ENCODE results near the gene TMEM125. TPM values are rescaled to one million over a fixed set of nuclear protein-coding genes. Genes with fewer than 3 reads are reported as not detected.

Gene TMEM125
- polyA plus RNA-seq, 1 of the 3 experiments (the other 2 are of a cell fraction), result not detected

DNA sequence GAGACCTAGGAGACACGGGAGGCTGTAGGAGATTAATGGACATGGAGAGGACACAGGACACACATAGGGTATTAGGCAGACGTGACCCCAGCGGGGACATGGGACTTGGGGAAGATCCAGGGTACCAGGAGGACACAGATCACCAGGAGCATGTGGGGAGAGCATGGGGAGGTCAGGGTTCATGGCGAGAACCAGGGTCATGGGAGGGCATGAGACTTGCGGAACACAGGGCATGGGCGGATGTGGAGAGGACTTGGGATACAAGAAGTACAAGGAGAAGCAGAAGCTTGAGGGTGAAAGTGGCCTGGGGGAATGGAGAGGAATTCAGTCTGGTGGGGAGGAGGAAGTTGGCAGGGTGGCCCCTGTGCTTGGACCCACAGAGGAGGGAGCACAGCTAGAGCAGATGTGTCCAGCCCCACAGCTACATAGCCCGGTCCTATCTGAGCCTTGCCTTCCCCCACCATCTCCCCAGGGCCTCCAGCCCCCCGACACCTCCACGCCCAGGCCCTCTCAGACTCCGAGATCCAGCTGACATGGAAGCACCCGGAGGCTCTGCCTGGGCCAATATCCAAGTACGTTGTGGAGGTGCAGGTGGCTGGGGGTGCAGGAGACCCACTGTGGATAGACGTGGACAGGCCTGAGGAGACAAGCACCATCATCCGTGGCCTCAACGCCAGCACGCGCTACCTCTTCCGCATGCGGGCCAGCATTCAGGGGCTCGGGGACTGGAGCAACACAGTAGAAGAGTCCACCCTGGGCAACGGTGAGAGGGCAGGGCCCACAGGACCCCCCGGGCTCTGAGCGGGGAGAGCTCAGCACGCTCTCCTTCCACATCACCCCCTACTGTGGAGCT is 43.1 kb downstream of the TMEM125 start:
- ChIA-PET POLR2A (no interaction called here), CTCF (no interaction called here)
- no peak overlapping the region for H3K27ac ChIP-seq (ENCODE audit: low read depth in 2 of 2, low read length in 1 of 2)
- no peaks in the 10 kb centered on the region for H3K9me3 ChIP-seq
- no peaks in the 10 kb centered on the region for H4K20me1 ChIP-seq (ENCODE audit: insufficient read depth)
- H3K4me2 ChIP-seq, result no peak overlapping the region
- no peak overlapping the region for H3K4me3 ChIP-seq (ENCODE audit: low read depth in 2 of 2, low read length in 1 of 2)
- H3K27me3 ChIP-seq (ENCODE audit: insufficient read depth), result no peaks in the 10 kb centered on the region
- WGBS (ENCODE audit: low lambda C conversion rate), result 80% methylated on average over 22 of the region's 24 CpGs
- H3K79me2 ChIP-seq (ENCODE audit: insufficient read depth), result no peaks in the 10 kb centered on the region
- DNase-seq, result no peak
- no peaks in the 10 kb centered on the region for H3F3A ChIP-seq (replicated peaks; ENCODE audit: insufficient read depth)
- no peak for TF ChIP-seq SMC3 (IDR thresholded peaks at IDR 0.05; ENCODE audit: low read depth, low read length)
- no peak for TF ChIP-seq MXI1 (IDR thresholded peaks at IDR 0.05; ENCODE audit: low read depth, low read length)
- no peak for TF ChIP-seq REST (IDR thresholded peaks at IDR 0.05; ENCODE audit: low read depth, low read length)
- TF ChIP-seq FOXJ3 (CRISPR knock-in tag; IDR thresholded peaks at IDR 0.05), result no peak
- TF ChIP-seq, protein P1, sequence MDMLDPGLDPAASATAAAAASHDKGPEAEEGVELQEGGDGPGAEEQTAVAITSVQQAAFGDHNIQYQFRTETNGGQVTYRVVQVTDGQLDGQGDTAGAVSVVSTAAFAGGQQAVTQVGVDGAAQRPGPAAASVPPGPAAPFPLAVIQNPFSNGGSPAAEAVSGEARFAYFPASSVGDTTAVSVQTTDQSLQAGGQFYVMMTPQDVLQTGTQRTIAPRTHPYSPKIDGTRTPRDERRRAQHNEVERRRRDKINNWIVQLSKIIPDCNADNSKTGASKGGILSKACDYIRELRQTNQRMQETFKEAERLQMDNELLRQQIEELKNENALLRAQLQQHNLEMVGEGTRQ (IDR thresholded peaks at IDR 0.05; ENCODE audit: borderline replicate concordance, low read depth, low read length), result no peak
- no peak for TF ChIP-seq MEF2A (IDR thresholded peaks at IDR 0.05; ENCODE audit: borderline replicate concordance, low read depth)
- no peak for TF ChIP-seq TCF12 (IDR thresholded peaks at IDR 0.05)
- TF ChIP-seq CTCF (IDR thresholded peaks at IDR 0.05), result no peak
- TF ChIP-seq JUND (IDR thresholded peaks at IDR 0.05), result no peak
- no peak for TF ChIP-seq EZH2phosphoT487 (IDR thresholded peaks at IDR 0.05; ENCODE audit: borderline replicate concordance, low read depth)
- TF ChIP-seq EP300 (IDR thresholded peaks at IDR 0.05; ENCODE audit: borderline replicate concordance in 1 of 2, low read depth in 1 of 2, low read length in 1 of 2), result no peak
- no peak for TF ChIP-seq TEAD4 (IDR thresholded peaks at IDR 0.05; ENCODE audit: borderline replicate concordance, insufficient read depth)
- TF ChIP-seq RAD21 (IDR thresholded peaks at IDR 0.05; ENCODE audit: low read length), result no peak
- TF ChIP-seq TAF1 (IDR thresholded peaks at IDR 0.05; ENCODE audit: borderline replicate concordance, low read depth, low read length), result no peak
- H3K4me1 ChIP-seq (ENCODE audit: control insufficient read depth in 1 of 2, insufficient read depth in 2 of 2, low read depth in 1 of 2, low read length in 1 of 2), result no peaks in the 10 kb centered on the region
- no peaks in the 10 kb centered on the region for H3K36me3 ChIP-seq (replicated peaks in 1 of 2; ENCODE audit: control insufficient read depth in 1 of 2, insufficient read depth in 2 of 2, low read length in 1 of 2)
- H3K9ac ChIP-seq, result no peak overlapping the region
- H2AFZ ChIP-seq (ENCODE audit: low read depth), result no peak overlapping the region
- no peaks in the 10 kb centered on the region for H3K9me2 ChIP-seq

Data from SK-N-SH (cell line).